GM18499 (cell line): Measurements from ENCODE around the gene HGD.
"Not testable (repeated sequence)": the region's sequence is repeated elsewhere in the genome, so short reads cannot be mapped to it uniquely, and the experiment has no call there.

Source experiments
- ATAC-seq: cut with Tn5 transposase; IDR thresholded peaks from one replicate; pipeline ENCODE4 v1.9.1; 2021; ENCODE audit warnings: moderate number of reproducible peaks; ENCODE audit not compliant: insufficient read depth, unreplicated experiment

HGD gene

GRCh38 chr3:120682095-120682681, at the start of gene HGD:
TSS of gene HGD (minus strand) at chr3:120682239. CDS start at chr3:120682111, 128 bp downstream.
- ATAC-seq = no peak

- no peak for ATAC-seq
Observed at GRCh38 chr3:120730576-120731542, 48.8 kb upstream of the HGD start.

- ATAC-seq = no peak
Observed at GRCh38 chr3:120726791-120727190, 44.8 kb upstream of the HGD start.

- ATAC-seq = not testable (repeated sequence)
Observed at GRCh38 chr3:120719167-120719834, 37.3 kb upstream of the HGD start.

GRCh38 chr3:120713262-120713661, 31.2 kb upstream of the HGD start:
- ATAC-seq = no peak

GRCh38 chr3:120710369-120710768, 28.3 kb upstream of the HGD start:
- ATAC-seq = no peak

- ATAC-seq = peak; percentile 49
Observed at GRCh38 chr3:120708408-120708807, 26.4 kb upstream of the HGD start.

GRCh38 chr3:120706950-120707349, 24.9 kb upstream of the HGD start:
- ATAC-seq = no peak

- ATAC-seq = no peak
Observed at GRCh38 chr3:120705884-120706582, 24.0 kb upstream of the HGD start.

GRCh38 chr3:120699333-120699732, 17.3 kb upstream of the HGD start:
- no peak for ATAC-seq

- ATAC-seq = no peak
Observed at GRCh38 chr3:120693439-120694171, 11.6 kb upstream of the HGD start.

- ATAC-seq = no peak
Observed at GRCh38 chr3:120689395-120689794, 7.4 kb upstream of the HGD start.

GRCh38 chr3:120688121-120688520, 6.1 kb upstream of the HGD start:
- peak; percentile 100 for ATAC-seq

- no peak for ATAC-seq
Observed at GRCh38 chr3:120685411-120685810, 3.4 kb upstream of the HGD start.

GRCh38 chr3:120684896-120685295, 2.9 kb upstream of the HGD start:
- ATAC-seq = no peak

- no peak for ATAC-seq
Observed at GRCh38 chr3:120683671-120684301, 1.7 kb upstream of the HGD start.

- no peak for ATAC-seq
Observed at GRCh38 chr3:120683213-120683612, 1.2 kb upstream of the HGD start.

GRCh38 chr3:120681506-120682038, 467 bp downstream of the HGD start:
- no peak for ATAC-seq

GRCh38 chr3:120681018-120681417, 1.0 kb downstream of the HGD start:
- no peak for ATAC-seq
